ENCODE measurements around the gene UBAP2.

Gene UBAP2, protein sequence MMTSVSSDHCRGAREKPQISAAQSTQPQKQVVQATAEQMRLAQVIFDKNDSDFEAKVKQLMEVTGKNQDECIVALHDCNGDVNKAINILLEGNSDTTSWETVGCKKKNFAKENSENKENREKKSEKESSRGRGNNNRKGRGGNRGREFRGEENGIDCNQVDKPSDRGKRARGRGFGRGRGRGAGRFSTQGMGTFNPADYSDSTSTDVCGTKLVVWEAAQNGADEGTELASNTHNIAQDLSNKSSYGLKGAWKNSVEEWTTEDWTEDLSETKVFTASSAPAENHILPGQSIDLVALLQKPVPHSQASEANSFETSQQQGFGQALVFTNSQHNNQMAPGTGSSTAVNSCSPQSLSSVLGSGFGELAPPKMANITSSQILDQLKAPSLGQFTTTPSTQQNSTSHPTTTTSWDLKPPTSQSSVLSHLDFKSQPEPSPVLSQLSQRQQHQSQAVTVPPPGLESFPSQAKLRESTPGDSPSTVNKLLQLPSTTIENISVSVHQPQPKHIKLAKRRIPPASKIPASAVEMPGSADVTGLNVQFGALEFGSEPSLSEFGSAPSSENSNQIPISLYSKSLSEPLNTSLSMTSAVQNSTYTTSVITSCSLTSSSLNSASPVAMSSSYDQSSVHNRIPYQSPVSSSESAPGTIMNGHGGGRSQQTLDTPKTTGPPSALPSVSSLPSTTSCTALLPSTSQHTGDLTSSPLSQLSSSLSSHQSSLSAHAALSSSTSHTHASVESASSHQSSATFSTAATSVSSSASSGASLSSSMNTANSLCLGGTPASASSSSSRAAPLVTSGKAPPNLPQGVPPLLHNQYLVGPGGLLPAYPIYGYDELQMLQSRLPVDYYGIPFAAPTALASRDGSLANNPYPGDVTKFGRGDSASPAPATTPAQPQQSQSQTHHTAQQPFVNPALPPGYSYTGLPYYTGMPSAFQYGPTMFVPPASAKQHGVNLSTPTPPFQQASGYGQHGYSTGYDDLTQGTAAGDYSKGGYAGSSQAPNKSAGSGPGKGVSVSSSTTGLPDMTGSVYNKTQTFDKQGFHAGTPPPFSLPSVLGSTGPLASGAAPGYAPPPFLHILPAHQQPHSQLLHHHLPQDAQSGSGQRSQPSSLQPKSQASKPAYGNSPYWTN

DNA sequence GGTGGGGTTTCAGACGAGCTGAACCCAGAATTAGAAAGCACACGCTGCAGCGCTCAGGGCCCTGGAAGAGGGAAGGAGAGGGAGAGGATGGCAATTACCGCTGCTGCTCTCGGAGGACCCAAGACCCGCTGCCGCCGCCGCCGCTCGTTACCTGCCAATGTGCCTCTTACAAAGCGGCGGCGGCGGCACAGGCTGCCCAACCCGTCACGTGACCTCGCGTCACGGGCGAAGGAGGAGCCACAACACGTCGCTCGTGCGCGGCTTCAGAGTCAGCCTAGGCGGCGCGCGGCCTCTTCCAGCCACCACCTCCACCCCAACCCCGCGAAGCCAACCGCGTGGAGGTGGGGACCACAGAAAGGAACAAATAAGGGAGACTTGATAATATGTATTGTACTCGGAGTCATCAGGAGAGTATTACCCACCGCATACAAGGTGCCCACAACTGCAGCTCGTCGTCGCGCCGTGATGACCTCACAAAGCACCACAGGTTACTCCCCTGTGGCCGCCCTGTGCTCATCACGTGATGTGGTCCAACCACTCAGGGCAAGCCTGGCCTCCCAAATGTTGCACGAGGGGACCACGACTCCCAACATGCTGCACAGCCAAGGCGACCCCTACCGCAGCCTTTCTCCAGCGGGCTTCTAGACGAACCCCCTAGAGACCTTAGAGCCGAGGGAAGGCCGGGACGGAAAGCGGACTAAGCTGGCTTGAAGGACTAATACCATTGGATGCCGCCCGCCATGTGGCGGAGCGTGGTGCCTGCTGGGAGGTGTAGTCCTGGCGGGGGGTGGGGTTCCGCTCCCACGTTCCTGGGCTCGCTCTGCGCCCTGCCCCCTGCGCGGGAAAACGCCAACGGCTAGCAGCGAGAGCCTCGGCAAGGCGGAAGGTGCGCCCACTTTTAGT lies at the start of gene UBAP2:
TSS of gene UBAP2 (minus strand) at position 161 of the 903 bp plus-strand sequence. CDS start 31,739 bp downstream, outside the sequence.
- peak; percentile 97 to 98 for DNase-seq

DNA sequence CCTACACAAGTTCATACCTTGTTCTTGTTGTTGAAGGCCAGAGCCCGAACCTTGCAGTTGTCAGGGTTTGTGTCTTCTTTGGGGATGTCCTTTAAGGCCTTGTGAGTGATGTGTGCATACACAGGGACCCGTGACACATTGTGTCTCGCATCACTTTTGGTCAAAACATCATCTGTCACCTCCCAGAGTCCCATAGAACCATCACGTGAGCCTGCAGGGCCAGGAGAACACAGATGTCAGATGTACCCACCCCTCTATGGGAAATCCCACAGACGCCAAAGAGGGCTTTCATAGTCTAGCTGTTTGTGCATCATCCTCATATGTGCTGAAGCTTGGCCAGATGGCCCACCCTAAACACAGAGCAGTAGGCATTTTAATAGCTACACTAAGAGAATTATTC lies 49.6 kb upstream of the UBAP2 start:
- no peak for DNase-seq

DNA sequence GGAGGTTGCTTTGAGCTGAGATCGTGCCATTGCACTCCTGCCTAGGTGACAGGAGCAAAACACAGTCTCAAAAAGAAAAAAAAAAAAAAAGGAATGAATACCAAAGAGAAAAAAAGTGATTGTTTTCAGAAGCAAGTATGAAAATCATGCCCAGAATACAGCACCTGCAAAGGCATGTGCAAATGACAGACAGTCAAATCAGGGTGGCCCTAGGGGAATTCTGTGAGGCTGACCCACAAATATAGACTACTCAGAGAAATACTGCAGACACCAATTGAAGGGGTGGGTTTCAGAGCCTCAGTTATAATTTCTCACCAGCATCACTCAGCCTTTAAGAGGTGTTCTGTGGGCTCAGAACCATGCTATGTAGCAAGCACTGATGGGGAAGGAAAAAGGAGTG lies 49.2 kb upstream of the UBAP2 start:
- no peak for DNase-seq

DNA sequence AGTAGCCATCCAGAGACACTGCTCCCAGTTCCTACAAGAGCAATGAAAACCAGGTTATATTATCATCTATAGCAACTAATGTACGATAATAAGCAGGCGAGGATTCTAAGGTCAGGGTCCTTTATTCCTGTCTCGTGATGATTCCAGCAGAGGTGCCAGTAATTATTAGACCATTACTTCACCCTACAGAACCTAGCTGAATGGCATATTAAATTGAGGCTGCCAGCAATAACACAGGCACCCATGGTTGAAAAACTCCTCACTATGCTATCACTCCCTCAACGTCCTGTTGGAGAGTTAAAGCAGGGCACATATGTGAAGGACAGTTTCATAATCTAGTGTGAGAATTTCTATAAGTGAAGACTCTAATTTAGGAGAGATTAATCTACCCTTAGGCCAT lies 48.1 kb upstream of the UBAP2 start:
- DNase-seq = no peak

DNA sequence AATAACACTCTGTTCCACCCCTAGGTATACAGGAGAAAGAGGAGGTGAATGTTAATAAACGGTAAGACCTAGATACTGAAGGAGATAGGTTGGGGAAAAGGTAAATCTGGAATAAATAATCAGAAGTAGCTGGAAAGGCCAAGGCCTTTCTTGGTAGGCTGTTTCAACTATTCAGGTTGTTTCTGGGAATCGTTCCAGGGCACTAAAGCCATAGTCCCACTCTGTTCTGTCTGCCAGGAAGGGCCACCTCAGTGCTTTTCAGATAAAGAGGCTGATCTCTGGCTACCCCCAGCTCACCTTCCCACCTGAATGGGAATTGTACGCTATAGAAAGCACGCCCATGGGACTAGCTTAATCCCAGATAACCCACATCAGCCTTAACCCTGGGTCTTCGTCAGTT lies 44.9 kb upstream of the UBAP2 start:
- no peak for DNase-seq

DNA sequence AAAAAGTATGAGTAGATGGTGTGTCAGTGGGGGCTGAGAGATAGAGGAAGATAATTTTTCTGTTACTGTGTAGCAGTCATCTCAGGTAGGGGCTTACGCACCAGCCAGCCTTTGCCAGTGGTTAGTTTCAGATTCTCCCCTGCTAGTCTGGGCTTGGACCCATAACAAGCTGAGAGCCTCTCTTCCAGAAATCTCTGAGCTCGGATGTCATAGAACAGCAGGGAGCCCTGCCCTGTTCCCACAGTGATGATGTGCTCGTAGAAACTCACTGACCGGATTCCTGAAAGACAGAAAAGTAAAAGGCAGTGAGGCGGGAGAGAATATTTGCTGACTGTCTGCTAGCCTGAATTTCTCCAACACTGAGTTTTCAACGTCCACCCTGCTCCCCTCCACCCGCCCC lies 40.6 kb upstream of the UBAP2 start:
- no peak for DNase-seq

DNA sequence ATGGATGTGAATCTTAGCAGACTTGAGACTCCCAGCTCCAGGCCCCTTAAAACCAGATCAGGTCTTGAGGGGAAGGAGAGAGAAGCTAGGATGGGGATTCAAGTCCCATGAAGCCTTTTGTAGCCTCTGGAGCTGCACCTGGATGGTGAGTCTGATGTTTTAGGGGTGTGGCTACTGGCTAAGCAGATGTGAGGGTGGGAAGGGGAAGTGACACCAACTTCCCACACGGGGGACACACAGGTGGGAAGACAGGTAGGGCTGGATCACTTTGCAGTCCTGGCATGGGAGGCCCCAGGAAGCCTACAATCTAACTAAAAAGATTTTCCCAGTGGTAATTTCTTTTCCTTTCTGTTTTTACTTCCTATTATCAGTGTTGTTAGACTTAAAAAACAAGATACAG lies 38.7 kb upstream of the UBAP2 start:
- DNase-seq = no peak

DNA sequence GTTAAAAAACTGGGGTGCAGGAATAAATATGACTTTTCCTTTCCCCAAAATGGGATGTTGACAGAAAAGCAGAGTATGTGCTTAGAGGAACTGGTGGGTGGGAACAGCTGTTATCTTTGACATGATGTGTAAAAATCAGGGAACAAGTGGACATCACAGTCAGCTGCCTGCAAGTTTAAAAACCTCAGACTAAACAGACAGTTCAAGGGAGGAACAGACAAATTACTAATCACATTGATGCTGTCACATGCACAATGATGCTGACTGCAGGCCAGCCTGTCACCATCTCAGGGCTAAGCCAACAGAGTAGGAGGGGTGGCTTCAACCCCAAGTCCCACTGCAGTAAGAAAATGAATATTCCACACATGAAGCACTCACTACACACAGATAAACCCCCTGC lies 38.2 kb upstream of the UBAP2 start:
- no peak for DNase-seq

DNA sequence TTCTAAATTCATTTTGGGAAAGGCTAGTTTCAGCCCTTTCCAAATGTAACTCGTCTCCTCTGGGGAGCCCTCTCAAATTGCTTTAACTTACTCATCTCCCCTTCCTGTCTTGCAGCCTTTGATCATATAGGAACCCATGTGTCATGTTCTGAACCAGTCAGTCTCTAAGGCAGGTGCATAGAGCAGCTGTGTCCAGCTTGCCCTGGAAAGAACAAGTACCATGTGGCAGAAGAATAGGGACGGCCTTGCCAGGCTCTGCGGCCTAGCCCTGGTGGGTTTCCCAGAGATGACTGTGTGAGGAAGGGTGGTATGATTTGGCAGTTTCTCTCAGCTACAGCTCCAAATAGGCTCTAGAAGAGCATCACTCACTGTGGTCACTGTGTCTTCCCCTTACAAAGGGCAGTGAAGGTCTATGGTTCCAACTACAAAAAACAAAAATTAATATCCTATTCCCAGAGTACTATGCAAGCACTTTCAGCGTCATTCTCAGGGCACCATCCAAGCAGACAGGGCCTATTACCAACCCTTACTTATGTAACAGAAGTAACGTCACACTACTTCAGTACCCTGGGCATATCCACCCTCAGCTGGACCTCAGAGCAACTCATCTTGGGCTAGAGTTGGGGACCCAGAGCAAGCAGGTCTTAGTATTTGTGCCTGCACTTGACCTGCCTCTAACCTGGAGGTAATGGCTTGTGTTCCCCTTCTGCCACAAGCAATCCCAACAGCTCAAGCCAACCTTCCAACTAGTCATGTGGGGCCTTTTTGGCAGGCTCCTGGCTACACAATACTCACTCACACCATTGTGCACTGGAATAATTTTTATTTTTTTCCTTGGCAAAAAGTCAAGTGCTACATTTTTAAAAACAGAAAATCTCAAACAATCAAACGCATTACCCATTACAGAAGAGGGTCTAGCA lies 37.2 kb upstream of the UBAP2 start:
- DNase-seq = no peak

DNA sequence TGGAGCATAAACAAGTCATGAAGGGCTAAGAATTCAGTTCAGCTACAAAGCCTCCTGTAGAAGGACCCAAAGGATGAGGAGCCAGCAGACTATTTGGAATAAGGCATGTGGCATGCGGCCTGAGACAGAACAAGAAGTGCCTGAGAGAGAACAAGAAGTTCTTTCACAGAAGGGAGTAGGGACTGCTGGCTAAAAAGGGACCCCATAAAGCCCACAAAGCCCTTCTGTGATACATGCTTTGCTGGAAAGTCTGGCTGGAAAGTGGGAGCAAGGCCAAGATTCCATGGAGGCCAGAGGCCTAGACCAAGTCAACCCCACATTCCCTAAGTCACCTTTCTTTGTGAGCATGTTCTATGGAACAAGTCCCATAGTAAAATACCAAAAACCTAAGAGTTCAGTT lies 35.9 kb upstream of the UBAP2 start:
- no peak for DNase-seq

DNA sequence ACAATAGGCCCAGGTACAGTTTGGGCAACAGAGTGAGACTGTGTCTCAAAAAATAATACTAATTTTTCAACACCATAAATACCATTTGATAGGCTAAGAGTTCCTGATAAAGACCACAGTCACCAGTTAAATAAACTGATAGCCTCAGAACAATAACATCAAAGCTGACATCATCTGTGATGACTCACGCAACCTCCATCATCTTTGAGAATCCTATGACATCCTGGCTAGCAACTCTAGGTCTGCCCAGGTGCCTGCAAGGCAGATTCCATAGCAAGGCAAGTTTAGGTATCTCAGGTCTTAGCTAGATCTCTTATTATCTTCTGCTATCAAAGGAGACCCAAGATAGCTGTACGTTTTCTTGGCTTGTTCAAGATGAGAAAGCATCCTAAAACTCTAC lies 30.5 kb upstream of the UBAP2 start:
- DNase-seq = no peak

DNA sequence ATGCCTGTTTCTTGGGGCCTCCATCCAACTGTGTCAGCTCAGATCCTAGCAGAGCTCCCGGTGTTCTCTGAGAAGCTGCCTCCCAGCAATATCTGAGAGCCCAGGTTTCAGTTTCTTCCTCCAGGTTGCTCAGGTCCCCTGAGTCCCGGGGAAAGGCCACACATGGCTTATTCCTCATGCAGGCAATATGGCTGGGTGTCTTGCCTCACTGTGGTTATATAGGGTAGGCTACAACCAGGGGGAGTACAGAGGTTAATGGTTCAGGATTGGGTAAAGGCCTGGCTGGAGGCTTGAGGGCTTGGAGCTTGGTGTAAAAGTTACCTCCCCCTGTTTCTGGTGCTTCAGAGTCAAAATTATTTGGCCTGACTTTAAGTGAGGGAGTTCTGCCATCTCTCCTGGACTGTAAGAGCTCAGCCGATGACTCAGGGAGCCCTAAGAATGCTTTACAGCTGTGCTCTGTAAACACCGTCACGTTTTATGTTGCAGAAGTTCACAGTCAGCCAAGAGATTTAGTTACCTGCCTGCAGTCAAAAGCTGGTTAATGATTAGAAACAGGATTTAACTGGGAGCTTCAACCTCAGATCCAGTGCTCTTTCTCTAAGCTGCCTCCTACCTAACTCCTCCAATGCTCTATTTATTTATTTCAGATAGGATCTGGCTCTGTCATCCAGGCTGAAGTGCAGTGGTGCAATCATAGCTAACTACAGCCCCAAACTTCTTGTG lies 24.3 kb upstream of the UBAP2 start:
- DNase-seq = no peak

DNA sequence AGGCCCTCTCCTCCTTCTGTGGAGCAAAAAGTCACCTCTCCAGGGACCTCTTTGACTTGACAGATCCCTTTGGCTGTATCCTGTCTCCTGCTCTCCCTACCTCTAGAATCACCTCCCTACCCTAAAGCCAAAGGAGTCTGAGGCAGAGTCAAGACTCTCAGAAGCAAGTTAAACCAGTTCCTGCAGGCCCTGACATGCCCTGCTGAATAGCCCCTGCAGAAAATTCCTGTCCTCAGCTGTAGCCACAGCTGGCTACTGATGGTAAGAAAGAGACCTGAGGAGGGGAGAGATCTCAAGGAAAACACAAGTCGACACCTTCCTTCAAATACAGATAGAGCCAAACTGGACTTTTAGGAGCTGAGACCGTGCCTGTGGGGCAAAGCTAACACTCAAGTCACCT lies 23.7 kb upstream of the UBAP2 start:
- DNase-seq = no peak

DNA sequence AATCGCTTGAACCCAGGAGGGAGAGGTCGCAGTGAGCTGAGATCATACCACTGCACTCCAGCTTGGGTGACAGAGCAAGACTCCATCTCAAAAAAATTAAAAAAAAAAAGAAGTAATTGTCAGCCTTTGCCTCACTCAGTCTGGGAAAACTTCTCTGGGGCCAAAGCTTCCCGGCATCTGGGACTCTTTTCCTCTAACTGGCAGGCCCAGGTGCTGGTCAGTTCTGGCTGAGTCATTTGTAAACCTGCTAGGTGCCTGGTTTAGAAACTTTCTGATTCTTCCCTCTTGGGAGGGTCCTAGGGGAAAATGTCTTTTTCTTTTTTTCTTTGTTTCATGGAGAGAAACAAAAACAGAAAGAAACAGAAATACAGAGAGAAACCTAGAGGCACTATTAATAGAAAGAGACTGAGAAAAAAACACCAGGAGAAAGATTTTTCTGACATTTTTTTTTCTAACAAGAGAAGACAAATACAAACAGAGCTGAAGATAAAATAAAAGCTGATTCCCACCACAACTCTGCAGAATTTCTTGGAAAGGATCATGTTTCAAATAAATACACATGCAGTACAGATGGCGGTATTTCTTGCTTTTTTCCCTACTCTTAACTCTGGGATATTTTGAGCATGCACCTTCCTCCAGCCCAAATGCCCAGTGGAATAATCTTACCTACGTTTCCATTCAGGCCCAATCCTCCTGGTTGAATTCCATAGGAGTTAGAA lies 22.1 kb upstream of the UBAP2 start:
- no peak for DNase-seq

DNA sequence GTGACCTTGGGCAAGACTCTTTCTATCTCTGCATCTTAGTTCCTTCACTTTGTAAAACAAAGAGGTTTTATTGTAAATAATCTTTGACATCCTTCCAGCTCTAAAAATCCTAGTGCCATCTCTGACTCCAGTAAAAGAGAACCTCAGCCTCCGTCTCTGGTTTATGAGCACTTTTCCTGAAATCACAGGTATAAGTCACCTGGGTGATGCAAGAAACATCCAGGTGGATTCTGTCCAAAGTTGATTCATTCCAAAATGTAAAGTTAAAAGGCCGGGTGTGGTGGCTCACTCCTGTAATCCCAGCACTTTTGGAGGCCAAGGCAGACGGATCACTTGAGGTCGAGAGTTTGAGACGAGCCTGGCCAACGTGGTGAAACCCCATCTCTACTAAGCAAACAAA lies 21.1 kb upstream of the UBAP2 start:
- no peak for DNase-seq

DNA sequence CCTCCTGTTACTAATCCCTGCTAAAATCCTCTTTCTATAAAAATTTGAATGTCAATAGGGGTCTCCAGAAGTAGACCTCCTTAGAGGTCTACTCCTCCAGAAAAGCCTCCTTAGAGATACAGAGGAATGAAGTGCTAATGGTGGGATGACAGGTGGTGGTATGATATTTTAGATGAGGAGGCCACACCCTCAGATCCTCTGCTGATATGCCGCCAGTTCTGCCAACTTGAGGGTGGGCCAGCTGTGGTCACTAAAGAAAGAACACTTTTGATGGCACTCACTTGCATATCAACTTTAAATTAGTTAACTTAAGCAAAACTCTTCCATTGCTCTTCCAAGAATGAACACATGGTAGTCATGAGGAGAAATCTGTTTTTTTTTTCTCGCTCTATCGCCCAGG lies 16.9 kb upstream of the UBAP2 start:
- no peak for DNase-seq

DNA sequence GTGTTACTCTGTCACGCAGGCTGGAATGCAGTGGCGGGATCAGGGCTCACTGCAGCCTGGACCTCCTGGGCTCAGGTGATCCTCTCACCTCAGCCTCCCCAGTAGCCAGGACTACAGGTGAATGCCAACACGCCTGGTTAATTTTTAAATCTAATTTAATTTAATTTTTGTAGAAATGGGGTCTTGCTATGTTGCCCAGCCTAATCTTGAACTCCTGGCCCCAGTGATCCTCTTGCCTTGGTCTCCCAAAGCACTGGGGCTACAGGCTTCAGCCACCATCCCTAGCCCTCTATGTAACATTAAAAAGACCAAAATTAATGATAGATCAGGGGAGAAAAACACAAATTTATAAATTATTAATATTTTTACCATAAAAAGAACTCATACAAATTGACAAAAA lies 11.3 kb upstream of the UBAP2 start:
- no peak for DNase-seq

DNA sequence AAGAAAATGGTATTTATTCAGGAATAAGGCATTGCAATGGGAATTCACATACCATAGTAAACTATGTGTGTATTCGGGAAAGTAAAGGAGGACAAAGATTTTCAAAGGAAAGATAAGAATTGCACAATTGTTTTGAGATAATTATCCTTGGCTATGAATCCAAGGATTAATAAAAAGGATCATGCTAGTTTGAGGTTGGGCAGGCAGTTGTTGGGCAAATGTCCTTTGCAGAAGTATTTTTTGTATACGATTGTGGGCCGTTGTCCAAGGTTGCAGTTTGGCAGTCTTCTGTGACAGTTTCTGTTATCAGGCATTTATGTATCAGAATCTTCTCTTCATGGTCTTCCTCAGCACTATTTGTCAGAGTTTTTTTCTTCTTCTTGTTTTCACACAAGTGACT lies 10.6 kb upstream of the UBAP2 start:
- no peak for DNase-seq

DNA sequence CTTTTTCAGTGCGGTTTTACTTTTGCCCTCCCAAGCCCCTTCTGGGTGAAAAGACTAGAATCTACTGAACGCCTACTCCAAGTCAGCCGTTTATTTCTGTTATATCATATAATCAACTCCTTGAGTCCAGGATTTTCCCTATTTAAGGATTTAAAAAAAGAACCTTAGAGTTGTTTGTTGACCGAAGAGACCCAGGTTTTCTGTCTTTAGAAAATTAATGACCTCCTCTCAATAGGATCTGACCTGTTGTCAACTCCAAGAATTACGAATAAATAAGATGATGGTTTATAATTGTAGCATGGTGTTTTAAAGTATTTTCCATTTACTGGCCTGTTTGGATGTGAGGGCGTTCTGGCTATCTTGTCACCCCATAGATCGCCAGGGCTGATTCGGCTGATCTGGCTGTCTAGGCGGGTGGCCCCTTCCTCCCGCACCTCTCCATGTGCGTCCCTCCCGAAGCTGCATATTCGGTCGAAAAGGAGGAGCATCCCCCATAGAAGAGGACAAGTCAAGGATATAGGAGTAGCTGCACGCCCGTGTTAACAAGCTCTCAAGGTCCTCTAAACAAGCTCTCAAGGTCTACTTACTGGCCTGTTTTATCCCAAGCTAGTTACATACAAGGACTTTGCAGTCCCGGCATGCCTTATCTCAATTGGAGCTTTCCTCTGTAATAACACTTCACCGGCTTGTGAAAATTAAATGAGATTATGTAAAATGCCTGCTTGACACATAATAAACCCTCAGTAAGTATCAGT lies 1.1 kb upstream of the UBAP2 start:
- DNase-seq = no peak
